ENCODE measurements around the gene UBR7.

DNA sequence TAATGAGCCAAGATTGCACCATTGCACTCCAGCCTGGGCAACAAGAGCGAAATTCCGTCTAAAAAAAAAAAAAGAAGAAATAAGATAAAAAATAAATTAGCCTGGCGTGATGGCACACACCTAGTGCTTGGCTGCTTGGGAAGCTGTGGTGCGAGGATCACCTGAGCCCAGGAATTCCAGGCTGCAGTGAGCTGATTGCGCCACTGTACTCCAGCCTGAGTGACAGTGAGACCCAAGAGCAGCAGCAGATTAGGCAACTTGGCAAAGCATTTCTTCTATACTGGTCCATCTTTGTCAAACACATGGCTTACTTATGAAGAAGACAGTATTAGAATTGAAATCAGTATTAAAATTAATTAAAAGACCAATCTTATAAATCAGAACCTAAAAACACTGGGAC lies 6.5 kb upstream of the UBR7 start:
- TF ChIP-seq, protein P1, sequence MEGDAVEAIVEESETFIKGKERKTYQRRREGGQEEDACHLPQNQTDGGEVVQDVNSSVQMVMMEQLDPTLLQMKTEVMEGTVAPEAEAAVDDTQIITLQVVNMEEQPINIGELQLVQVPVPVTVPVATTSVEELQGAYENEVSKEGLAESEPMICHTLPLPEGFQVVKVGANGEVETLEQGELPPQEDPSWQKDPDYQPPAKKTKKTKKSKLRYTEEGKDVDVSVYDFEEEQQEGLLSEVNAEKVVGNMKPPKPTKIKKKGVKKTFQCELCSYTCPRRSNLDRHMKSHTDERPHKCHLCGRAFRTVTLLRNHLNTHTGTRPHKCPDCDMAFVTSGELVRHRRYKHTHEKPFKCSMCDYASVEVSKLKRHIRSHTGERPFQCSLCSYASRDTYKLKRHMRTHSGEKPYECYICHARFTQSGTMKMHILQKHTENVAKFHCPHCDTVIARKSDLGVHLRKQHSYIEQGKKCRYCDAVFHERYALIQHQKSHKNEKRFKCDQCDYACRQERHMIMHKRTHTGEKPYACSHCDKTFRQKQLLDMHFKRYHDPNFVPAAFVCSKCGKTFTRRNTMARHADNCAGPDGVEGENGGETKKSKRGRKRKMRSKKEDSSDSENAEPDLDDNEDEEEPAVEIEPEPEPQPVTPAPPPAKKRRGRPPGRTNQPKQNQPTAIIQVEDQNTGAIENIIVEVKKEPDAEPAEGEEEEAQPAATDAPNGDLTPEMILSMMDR (conservative IDR thresholded peaks at IDR 0.05 in 1 of 2, IDR thresholded peaks at IDR 0.05 in 1 of 2; ENCODE audit: extremely low read depth in 1 of 2, insufficient read depth in 1 of 2, low read depth in 1 of 2, low read length in 2 of 2): no peak
- TF ChIP-seq EZH2 (IDR thresholded peaks at IDR 0.05; ENCODE audit: borderline replicate concordance, low read length): no peak
